Right lobe of liver (tissue), 6 donors: ENCODE results near the gene SPATA2. TPM values are rescaled to one million over a fixed set of nuclear protein-coding genes. Genes with fewer than 3 reads are reported as not detected.

Experiments
- ATAC-seq, 4 donors: fragments of 200-7000 bp; cut with Tn5 transposase; one replicate each; pipeline ENCODE4 v1.9.1; 2020; ENCODE audit warnings: mild to moderate bottlenecking in 4 of 4, moderate library complexity in 4 of 4
- DNase-seq, 3 donors: peaks; one replicate each; pipeline ENCODE4 v3.0.0-alpha.2; 2020
- H3K27ac ChIP-seq, 3 donors: fragments of 200-600 bp; one replicate each; pipeline ENCODE4 v1.8.0; 2022
- H3K27me3 ChIP-seq, 2 donors: fragments of 200-600 bp; one replicate each; pipeline ENCODE4 v1.8.0; 2022
- H3K36me3 ChIP-seq, 4 donors: fragments of 200-600 bp; sonication (generic) in 1 of 4; one replicate each; pipeline versions ENCODE4 v1.5.1 to v1.8.0; 2017 to 2022; ENCODE audit warnings: control low read depth in 1 of 4
- H3K4me1 ChIP-seq, 4 donors: fragments of 200-600 bp; sonication (generic) in 1 of 4; one replicate each; pipeline versions ENCODE4 v1.5.1 to v1.8.0; 2017 to 2022; ENCODE audit warnings: control low read depth in 1 of 4
- H3K4me3 ChIP-seq, 3 donors: fragments of 200-600 bp; one replicate each; pipeline ENCODE4 v1.8.0; 2022
- H3K9me3 ChIP-seq, 4 donors: fragments of 200-600 bp; sonication (generic) in 1 of 4; one replicate each; pipeline versions ENCODE4 v1.5.1 to v1.8.0; 2017 to 2022; ENCODE audit warnings: control low read depth in 1 of 4
- POLR2A ChIP-seq: fragments of 450-650 bp; IDR thresholded peaks from one replicate; pipeline ENCODE4 v1.6.1; 2017; ENCODE audit warnings: antibody characterized with exemption, mild to moderate bottlenecking
- WGBS: methylation state at CpG from one replicate; pipeline ENCODE4 v1.1.6; 2018; ENCODE audit warnings: low coverage, low lambda C conversion rate; ENCODE audit not compliant: insufficient coverage; ENCODE audit errors: missing lambda C conversion rate; 5-methylcytosine and 5-hydroxymethylcytosine counted together
- intact Hi-C, 2 donors: fragments of 100-400 bp; cut with DNase I; formaldehyde crosslinking; loops; one replicate each; pipeline versions ENCODE4 v1.11.2 to v1.14.1; 2022
- total RNA-seq, 6 experiments: library from RNA; depleted of rRNA in 2 of 6; stranded (reverse); fragments of >200 nt in 2 of 6; fragmentation: NEBNext Ultra II Directional in 3 of 6; extraction: Animal tissue kit (Norgen Biotek cat#: 25700) in 3 of 6; gene quantifications; one replicate each; pipeline versions ENCODE4 v1.1.0 to v1.2.4, GENCODE V29; 2016 to 2023
- TF ChIP-seq, protein P1 (sequence below), 4 donors: fragments of 200-600 bp in 3 of 4; fragments of 450-650 bp in 1 of 4; IDR thresholded peaks; one replicate each; pipeline versions ENCODE4 v1.5.1 to v1.8.0; 2016 to 2022; ENCODE audit warnings: antibody characterized with exemption in 4 of 4, mild to moderate bottlenecking in 2 of 4
- donor health status: DM: no; HTN: yes; CAD: no.
- donor health status: DM: no; HTN: no; CAD: no.
- donor health status: DM: no; HTN: no; CAD: no.
- donor health status: DM: no; HTN: yes; CAD: no.
- donor health status: DM: no; HTN: yes; CAD: no.

The SPATA2 gene
- total RNA-seq, 6 experiments from 2014 or later: 1.9 to 3.6 (median 2.9) TPM

DNA sequence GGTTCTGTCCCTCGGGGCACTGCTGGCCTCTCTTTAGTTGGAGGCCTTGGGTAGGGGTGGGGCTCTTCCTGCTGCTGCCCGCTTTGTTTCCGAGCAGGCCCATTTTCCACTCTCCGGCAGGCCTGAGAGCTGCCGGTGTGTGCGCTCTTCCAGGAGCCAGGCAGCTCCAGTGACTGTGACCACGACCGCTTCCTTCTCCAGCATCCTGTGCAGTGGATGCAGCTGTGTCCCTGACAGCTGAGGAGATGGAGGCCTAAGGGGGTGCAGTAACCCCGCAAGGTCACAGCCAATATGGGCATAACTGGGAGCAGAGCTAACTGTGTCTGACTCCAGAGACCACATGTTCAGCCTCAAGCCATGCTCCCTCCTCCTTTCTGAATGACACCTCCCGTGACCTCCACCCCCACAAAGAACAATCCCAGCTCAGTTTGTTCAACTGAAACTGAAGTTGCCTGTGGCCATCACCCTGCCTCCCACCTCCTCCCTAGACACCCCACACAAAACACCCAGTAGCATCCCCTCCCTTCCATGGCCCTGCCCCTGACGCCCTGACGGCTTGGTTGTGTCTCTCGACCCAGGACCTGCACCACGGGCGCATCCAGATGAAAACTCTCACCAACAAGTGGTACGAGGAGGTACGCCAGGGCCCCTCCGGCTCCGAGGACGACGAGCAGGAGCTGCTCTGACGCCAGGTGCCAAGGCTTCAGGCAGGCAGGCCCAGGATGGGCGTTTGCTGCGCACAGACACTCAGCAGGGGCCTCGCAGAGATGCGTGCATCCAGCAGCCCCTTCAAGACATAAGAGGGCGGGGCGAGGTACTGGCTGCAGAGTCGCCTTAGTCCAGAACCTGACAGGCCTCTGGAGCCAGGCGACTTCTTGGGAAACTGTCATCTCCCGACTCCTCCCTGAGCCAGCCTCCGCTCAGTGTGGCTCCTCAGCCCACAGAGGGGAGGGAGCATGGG, 27.8 kb downstream of the SPATA2 start:
- intact Hi-C loops: no loop called here
- 55% methylated on average over 2 of the region's 32 CpGs for WGBS
- Histone ChIP-seq H3K4me1 (peaks cover 0 to 19% (median 9%) of the 10 kb centered on the region in 4 donors), H3K27me3 (no peaks in the 10 kb centered on the region), H3K4me3 (no peak overlapping the region), H3K9me3 (no peaks in the 10 kb centered on the region), H3K36me3 (peaks cover 0 to 16% (median 0%) of the 10 kb centered on the region in 4 donors), H3K27ac (peak overlapping the region in 1 of 3 donors; percentile 37)
- TF ChIP-seq, protein P1, sequence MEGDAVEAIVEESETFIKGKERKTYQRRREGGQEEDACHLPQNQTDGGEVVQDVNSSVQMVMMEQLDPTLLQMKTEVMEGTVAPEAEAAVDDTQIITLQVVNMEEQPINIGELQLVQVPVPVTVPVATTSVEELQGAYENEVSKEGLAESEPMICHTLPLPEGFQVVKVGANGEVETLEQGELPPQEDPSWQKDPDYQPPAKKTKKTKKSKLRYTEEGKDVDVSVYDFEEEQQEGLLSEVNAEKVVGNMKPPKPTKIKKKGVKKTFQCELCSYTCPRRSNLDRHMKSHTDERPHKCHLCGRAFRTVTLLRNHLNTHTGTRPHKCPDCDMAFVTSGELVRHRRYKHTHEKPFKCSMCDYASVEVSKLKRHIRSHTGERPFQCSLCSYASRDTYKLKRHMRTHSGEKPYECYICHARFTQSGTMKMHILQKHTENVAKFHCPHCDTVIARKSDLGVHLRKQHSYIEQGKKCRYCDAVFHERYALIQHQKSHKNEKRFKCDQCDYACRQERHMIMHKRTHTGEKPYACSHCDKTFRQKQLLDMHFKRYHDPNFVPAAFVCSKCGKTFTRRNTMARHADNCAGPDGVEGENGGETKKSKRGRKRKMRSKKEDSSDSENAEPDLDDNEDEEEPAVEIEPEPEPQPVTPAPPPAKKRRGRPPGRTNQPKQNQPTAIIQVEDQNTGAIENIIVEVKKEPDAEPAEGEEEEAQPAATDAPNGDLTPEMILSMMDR (IDR thresholded peaks at IDR 0.05): no peak
- TF ChIP-seq POLR2A: no peak
- ATAC-seq: peak; percentile 8 to 30 (median 23)
- peak in 1 of 3 donors; percentile 43 for DNase-seq

DNA sequence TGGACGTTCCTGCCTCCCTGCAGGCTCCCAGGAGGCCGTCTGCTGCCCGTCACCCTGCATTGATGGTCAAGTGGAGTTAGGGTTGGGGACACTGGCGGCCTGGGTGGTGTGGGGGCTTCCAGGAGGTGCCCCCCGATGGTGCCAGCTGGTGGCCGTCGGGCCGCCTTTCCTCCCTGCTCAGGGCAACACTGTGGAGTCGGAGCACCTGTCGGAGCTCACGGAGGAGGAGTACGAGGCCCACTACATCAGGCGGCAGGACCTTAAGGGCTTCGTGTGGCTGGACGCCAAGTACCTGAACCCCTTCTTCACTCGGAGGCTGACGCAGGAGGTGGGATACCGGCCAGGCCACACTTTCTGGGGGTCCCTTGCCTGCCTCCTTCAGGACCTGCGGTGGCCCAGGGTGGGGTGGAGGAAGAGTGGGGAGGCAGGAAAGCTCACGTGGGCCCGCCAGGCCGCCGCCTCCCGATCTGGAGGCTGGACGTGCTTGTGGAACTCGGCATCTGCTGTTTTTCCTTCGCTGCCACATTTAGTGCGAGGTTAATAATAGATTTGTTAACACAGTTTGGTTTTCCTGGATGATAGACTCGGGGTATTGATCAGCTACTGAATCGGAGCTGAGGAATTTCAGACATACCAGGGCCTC, 28.6 kb downstream of the SPATA2 start:
- Histone ChIP-seq H3K4me1 (peaks cover 0 to 15% (median 6%) of the 10 kb centered on the region in 4 donors), H3K27ac (no peak overlapping the region), H3K36me3 (peaks cover 0 to 16% (median 0%) of the 10 kb centered on the region in 4 donors), H3K4me3 (no peak overlapping the region), H3K9me3 (no peaks in the 10 kb centered on the region), H3K27me3 (no peaks in the 10 kb centered on the region)
- 64% methylated on average over 11 of the region's 30 CpGs for WGBS
- intact Hi-C loops: no loop called here
- ATAC-seq: no peak
- TF ChIP-seq, protein P1 (IDR thresholded peaks at IDR 0.05): no peak
- no peak for TF ChIP-seq POLR2A
- peak in 1 of 3 donors; percentile 43 for DNase-seq

DNA sequence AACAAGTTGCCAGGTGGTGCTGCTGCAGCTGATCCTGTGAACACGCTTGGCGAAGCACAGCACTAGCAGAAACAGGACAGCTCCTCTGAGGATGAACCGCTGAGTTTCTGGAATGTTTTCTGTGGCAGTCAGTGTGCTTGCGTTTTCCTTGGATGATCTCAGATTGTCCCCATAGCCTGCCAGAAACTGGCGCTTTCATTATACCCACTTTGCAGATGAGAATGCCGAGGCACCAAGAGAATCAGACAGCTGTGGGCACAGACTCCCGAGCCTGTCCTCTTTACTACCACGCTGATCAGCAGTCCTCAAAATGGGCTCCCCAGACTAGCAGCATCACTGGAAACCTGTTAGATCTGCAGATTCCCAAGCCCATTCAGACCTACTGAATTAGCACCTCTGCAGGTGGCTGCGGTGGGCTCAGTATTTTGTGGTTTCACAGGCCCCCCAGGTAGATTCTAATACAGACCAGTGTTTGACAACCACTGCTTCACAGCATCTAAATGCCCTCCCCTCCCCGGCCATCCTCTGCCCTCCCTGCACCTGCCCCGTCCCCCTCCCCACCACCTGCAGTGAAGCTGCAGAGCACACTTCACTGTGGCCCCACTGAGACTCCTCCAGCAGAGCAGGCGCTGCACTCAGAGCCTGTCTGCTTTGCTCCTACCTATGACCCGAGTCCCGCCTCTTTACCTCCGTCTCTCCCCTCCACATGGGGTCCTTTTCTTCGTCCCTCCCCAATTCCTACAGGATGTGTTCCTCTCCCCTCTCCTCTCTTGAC, 29.6 kb downstream of the SPATA2 start:
- intact Hi-C loops: no loop called here
- ATAC-seq: no peak

More for the DNA sequence above, 29.6 kb downstream of the SPATA2 start:
- no peaks in the 10 kb centered on the region for H3K27me3 ChIP-seq
- no peak for TF ChIP-seq POLR2A
- TF ChIP-seq, protein P1 (IDR thresholded peaks at IDR 0.05): no peak
- DNase-seq: peak in 1 of 3 donors; percentile 33
- H3K9me3 ChIP-seq: no peaks in the 10 kb centered on the region
- peaks cover 0 to 16% (median 0%) of the 10 kb centered on the region in 4 donors for H3K36me3 ChIP-seq
- H3K27ac ChIP-seq: no peak overlapping the region
- no peak overlapping the region for H3K4me3 ChIP-seq
- 89% methylated on average over 5 of the region's 16 CpGs for WGBS
- peaks cover 0 to 15% (median 6%) of the 10 kb centered on the region in 4 donors for H3K4me1 ChIP-seq
